ENCODE data around the gene RASAL1. TPM values are rescaled to one million over a fixed set of nuclear protein-coding genes. Genes with fewer than 3 reads are reported as not detected.
"Not testable (repeated sequence)": the region's sequence is repeated elsewhere in the genome, so short reads cannot be mapped to it uniquely, and the experiment has no call there.

RASAL1 gene
- polyA plus RNA-seq, 1 donor: 6.3 TPM

- DNase-seq: no peak
These were observed 17.4 kb downstream of the RASAL1 start for GRCh38 chr12:113118142-113118541.

DNA sequence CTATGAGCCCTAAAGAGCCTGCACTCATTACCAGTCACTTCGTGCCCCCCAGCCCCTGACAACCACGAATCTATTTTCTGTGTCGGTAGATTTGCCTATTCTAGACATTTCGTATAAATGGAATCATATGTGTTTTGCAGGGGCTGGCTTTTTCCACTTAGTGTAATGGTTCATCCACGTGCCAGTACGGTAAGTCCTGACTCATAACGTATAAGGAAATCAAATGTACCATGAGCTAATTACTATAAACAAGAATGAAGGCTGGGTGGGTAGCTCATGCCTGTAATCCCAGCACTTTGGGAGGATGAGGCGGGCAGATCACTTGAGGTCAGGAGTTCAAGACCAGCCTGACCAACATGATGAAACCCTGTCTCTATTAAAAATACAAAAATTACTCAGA is 17.9 kb downstream of the RASAL1 start:
- DNase-seq: not testable (repeated sequence)

GRCh38 chr12:113116875-113117274 is 18.7 kb downstream of the RASAL1 start:
- DNase-seq: no peak

- no peak for DNase-seq
These were observed 20.0 kb downstream of the RASAL1 start for GRCh38 chr12:113115455-113116126.

DNA sequence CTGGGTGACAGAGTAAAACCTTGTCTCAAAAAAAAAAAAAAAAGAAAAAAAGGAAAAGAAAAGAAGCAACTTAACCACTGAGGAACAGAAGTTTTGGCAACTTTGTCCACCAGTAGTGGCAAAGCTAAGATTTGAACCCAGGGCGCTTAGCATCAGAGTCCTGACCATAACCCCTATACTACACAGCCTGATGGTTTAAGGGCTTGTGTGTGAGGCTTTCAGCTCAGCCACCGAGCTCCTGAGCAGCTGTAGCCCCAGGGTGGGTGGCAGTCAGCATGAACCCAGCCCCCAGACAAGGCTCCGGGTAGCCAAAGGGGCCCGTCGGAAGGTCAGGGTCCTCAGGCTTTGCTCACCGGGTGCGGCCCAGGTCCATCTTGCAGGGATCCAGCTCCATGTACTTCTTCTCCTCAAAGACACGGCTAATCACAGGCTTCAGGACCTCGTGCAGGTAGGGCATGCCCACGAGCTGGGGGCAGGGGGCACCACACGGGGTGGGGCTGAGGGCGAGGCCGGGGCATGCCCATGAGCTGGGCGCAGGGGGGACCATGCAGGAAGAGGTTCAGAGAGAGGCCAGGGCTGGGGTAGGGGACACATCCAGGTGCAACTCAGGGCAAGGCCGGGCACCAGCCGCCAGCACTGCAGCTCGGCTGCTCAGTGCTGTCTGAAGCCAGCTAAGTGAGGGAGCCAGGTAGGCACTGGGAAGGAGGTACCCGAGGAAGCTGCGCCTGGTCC is 20.9 kb downstream of the RASAL1 start:
- no peak for DNase-seq

DNA sequence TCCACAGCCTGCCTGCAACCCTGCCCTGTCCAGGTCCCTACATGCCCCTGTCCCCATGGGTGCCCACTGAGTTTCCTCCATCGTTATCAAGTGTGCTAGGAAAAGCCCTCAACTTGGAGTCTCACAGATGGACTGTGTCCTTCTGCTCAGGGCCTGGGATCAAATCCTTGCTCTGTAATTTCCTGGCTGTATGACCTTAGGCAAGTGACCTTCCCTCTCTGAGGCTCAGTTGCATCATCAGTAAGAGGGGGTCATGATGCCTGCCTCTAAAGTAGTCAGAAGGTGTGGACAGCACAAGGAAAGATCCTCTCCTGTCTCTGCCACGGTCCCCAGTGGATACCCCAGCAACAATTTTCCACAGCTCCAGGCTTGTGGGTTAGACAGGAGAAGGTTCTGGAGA is 22.2 kb downstream of the RASAL1 start:
- DNase-seq: no peak

DNA sequence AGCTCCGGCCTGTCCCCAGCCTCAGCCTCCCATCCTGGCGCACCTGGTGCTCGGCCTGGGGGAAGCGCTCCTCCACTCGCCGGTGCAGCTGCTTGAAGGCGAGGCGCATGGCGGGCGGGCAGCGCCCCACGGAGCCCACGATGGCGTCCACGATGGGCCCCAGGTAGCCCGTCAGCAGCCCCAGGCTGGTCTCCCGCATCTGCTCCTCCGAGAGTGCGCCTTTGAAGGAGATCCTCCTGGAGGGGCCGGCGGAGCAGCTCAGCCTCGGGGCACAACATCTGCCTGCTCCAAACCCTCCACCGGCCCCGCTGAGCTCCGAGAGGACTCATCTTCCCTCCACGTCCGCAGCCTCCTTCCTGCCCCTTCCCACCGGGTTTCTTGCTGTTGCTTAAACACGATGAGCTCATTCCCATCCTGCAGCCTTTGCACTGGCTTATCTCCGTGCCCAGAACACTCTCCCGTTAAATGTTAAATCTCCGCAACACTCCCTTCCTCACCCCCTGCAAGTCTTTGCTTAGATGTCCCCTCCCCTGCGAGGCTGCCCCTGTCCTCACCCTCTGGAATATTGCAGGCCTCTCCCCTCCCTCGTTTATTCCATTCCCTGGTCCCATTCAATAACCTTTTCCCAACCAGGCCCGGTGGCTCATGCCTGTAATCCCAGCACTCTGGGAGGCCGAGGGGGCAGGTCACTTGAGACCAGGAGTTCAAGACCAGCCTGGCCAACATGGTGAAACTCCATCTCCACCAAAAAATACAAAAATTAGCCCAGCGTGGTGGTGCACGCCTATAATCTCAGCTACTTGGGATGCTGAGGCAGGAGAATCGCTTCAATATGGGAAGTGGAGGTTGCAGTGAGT is 23.3 kb downstream of the RASAL1 start:
- DNase-seq: no peak

- DNase-seq: no peak
These were observed 24.3 kb downstream of the RASAL1 start for GRCh38 chr12:113111247-113111646.

DNA sequence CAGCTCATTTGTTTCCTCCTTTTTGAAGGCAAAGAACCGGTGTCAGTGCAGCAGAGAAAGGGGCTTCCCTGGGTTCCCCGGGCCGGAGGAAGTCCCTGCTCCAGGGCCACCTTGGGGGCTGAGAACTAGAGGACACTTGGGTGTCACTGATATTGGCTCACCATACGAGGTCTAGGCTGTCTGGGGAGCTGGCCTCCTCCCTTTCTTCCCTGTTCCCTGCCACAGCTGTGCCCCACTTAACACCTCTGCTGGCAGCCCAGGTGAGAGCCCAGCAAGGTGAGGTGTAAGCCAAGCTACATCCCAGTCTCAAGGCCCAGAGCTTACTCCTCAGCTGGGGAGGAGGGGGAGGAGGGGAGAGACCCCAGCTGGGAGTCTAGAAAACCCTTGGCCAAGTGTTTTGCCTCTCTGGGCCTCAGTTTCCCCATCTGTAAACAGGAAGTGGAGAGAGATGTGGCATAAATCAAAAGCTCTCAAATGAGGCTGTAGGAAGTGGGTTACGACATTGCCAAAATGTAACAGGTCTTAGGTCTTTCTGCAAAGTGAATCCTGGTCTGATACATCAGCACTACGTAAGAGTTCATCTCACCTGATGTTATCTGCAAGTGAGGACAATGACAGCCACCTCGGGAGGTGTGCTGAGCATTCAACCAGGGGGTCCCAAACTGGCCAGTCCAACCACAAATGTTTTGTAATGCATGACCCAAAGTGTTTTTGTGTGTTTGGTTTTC is 25.5 kb downstream of the RASAL1 start:
- DNase-seq: no peak

GRCh38 chr12:113109360-113109759 is 26.2 kb downstream of the RASAL1 start:
- DNase-seq: no peak

DNA sequence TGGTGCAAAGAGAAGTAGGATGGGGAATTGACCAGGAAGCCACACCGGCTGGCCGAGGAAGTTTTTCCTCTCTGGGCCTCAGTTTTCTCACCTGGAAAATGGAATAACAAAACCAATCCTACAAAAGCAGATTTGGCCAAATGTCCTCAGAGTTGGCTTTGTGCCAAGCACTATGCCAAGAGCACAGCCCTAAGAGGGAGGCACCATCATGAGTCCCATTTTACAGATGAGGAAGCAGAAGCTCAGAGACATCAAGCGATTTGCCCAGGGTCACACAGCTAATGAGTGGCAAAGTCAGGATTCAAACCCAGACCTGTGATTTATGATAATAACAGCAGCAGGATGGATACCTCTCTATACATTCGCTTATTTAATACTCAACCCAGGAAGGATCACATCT is 27.3 kb downstream of the RASAL1 start:
- DNase-seq: no peak

GRCh38 chr12:113106361-113106760 is 29.2 kb downstream of the RASAL1 start:
- no peak for DNase-seq

DNA sequence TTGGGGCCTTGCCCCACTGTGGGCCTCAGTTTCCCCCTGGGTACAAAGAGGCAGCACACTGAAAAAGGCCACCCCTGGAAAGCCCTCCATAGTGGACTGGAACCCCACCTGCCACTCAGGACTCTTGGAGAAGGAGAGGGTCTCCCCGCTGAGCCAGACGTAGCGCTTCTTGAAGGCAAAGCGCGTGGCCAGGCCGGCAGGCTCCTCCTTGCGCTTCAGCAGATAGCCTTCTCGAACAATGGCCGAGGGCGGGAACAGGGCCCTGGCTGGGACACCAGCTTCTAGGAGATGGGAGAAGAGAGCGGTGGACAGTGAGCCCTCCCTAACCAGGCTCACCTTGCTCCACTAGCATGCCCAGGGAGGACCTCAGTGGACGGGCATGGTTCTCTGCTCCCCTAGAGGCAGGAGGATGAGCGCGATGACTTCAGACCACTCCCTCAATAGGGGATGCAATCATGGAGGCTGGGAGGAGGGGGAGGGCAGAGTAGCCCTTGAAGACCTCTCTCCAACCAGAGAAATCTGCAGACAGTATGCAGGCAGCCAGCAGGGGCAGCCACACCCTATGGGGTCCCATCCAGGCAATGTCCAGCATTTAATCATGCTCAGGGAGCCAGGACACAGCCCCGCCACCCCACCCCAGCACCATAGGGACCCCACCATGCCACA is 29.8 kb downstream of the RASAL1 start:
- no peak for DNase-seq

- DNase-seq: no peak
These were observed 30.5 kb downstream of the RASAL1 start for GRCh38 chr12:113104953-113105510.

GRCh38 chr12:113103756-113104450 is 31.7 kb downstream of the RASAL1 start:
- DNase-seq: peak; percentile 50

- no peak for DNase-seq
These were observed 32.8 kb downstream of the RASAL1 start for GRCh38 chr12:113102811-113103210.

DNA sequence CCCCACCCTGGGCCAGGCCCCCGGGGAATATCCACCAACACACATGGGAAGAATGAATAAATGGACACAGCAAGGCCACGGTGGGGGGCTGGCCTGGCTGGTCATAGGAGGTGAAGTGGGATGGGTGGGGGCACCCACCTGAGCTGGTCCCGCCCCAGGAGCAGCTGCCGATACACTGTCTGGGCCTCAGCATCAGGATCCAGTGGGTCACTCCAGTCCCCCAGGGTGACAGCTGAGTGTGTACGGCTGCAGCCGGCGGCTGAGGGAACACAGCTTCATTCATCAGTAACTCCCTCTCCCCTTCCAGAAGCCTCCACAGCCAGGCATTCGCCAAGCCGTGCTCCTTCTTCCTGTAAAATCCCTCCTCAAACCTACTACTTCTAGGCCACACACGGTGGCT is 33.8 kb downstream of the RASAL1 start:
- DNase-seq: no peak

- no peak for DNase-seq
These were observed 35.8 kb downstream of the RASAL1 start for GRCh38 chr12:113099764-113100163.

DNA sequence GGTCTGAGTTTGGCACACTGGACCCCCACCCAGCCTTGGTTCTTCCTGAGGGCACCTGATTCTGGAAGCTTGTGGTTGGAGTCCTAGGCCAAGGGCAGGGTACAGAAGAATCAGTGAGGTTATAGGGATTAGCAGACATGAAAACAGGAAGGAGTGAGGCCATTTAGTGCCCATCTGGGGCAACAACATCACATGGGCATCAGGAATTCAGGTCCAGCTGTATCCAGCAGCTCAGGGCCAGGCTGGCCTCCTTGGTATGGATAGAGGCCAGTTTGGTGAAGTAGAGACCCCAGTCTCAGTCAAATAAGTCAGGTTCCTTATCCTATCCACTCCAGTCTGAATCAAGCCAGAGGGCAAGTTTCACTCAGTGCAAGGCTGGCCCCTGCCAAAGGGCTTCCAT is 36.2 kb downstream of the RASAL1 start:
- DNase-seq: no peak

DNA sequence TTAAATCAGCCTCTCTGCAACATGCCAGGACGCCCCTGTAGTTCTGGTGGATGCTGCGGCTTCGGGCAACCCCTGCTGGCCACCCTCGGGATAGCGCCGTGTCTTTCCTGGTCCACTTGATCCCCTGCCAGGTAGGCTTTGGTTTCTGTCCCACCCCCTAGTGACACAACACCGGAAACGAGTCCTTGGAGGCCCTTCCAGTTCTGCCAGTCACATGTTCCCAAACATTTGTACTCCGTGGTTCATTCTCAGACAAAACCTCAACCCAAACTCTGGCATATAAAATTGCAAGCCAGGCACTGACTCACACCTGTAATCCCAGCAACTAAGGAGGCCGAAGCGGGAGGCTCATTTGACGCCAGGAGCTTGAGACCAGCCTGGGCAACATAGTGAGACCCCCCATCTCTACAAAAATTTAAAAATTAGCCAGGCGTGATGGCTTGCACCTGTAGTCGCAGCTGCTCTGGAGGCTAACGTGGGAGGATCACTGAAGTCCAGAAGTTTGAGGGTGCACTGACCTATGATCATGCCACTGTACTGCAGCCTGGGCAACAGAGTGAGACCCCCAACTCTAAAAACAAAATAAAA is 37.0 kb downstream of the RASAL1 start:
- DNase-seq: peak; percentile 78

All from left kidney (tissue), 2 donors.